Measurements from ENCODE around the gene SYT11. TPM values are rescaled to one million over a fixed set of nuclear protein-coding genes. Genes with fewer than 3 reads are reported as not detected.

The SYT11 gene
- polyA plus RNA-seq, 1 experiment = 49.0 TPM

- Histone ChIP-seq H3K4me3 (ENCODE audit: low read depth, low read length) (peak within 1 kb of the TSS; percentile 97), H3K9me3 (ENCODE audit: control insufficient read depth, insufficient read depth, low read length) (no peaks in the 10 kb centered on the region; the same call in 1 of the 2 replicates), H3K27ac (ENCODE audit: low read depth, low read length) (peak within 1 kb of the TSS; percentile 81), H3K27me3 (ENCODE audit: control insufficient read depth, insufficient read depth, low read length) (no peaks in the 10 kb centered on the region)
- DNase-seq (ENCODE audit: low read depth, low spot score) = peak; percentile 96
- TF ChIP-seq CTCF (IDR thresholded peaks at IDR 0.05; ENCODE audit: low read depth, low read length) = peak; percentile 12; the same call in 1 of the 2 replicates
- ChIA-PET CTCF (interaction anchor here (0.6 to 2.5 kb wide), 3 partner anchors 55 to 132 kb away, joined by 3 to 12 read pairs (median 5); no protein-coding TSS in a partner anchor), POLR2A (interaction anchor here (0.6 to 1.7 kb wide), 8 partner anchors 9 to 147 kb away, joined by 3 to 8 read pairs (median 3); no protein-coding TSS in a partner anchor)
Observed at GRCh38 chr1:155934097-155934935, 74.9 kb downstream of the SYT11 start, which contains the start of gene KHDC4. KHDC4 (minus strand) TSS chr1:155934413; CDS start chr1:155934373, 40 bp downstream.

Small RNA genes within 50 kb of the gene (small RNA-seq; reads per million reads assigned to genes)
- gene RF00015 (ENCODE audit: insufficient read length, low read depth) (not detected), gene SCARNA4 (ENCODE audit: insufficient read length, low read depth) (not detected), gene SNORA80E (ENCODE audit: insufficient read length, low read depth) (24.5 reads per million, percentile 81 among the genes with 10 or more reads in this experiment)

Other genes starting within 250 kb of the SYT11 start
- 17.1 and 22.5 TPM in 2 replicates for gene MSTO1, start 249.3 kb upstream of the SYT11 start, polyA plus RNA-seq (2011; rRNA removed)
- gene YY1AP1, start 170.8 kb upstream of the SYT11 start, polyA plus RNA-seq (2011; rRNA removed) = 58.1 and 70.0 TPM in 2 replicates
- gene DAP3, start 170.5 kb upstream of the SYT11 start, polyA plus RNA-seq (2011; rRNA removed) = 150 and 152 TPM in 2 replicates
- 22.3 and 24.5 TPM in 2 replicates for gene GON4L, start 2.4 kb upstream of the SYT11 start, polyA plus RNA-seq (2011; rRNA removed)
- 56.4 and 65.2 TPM in 2 replicates for gene RIT1, start 51.8 kb downstream of the SYT11 start, polyA plus RNA-seq (2011; rRNA removed)
- gene KHDC4, start 74.8 kb downstream of the SYT11 start, polyA plus RNA-seq (2011; rRNA removed) = 34.9 and 39.0 TPM in 2 replicates
- not detected in 2 replicates for gene RXFP4, start 82.1 kb downstream of the SYT11 start, polyA plus RNA-seq (2011; rRNA removed)
- gene ARHGEF2, start 119.0 kb downstream of the SYT11 start, polyA plus RNA-seq (2011; rRNA removed) = 121 and 128 TPM in 2 replicates
- gene SSR2, start 161.4 kb downstream of the SYT11 start, polyA plus RNA-seq (2011; rRNA removed) = 867 and 961 TPM in 2 replicates
- gene UBQLN4, start 194.2 kb downstream of the SYT11 start, polyA plus RNA-seq (2011; rRNA removed) = 22.7 and 23.2 TPM in 2 replicates
- gene LAMTOR2, start 195.2 kb downstream of the SYT11 start, polyA plus RNA-seq (2011; rRNA removed) = 42.4 and 60.4 TPM in 2 replicates
- not detected in 2 replicates for gene RAB25, start 201.6 kb downstream of the SYT11 start, polyA plus RNA-seq (2011; rRNA removed)
- 11.8 and 14.6 TPM in 2 replicates for gene MEX3A, start 222.9 kb downstream of the SYT11 start, polyA plus RNA-seq (2011; rRNA removed)